T-helper 2 cell treated with Interferon-gamma antibody and Interleukin-4, amounts not matched to agents 5 μg/mL and 100 μg/mL, for 36 hours (primary cell): ENCODE data around the gene EDN1.
"Not testable (repeated sequence)": the region's sequence is repeated elsewhere in the genome, so short reads cannot be mapped to it uniquely, and the experiment has no call there.

ENCODE experiments used
- DNase-seq: peaks from one replicate; pipeline ENCODE4 v3.0.0; 2021; ENCODE audit warnings: low spot score
- H3K27ac Mint-ChIP-seq: one replicate; pipeline ENCODE4 v1.8.0; 2021; ENCODE audit warnings: mild to moderate bottlenecking, mixed read lengths
- H3K27me3 Mint-ChIP-seq: one replicate; pipeline ENCODE4 v1.8.0; 2021; ENCODE audit warnings: low read depth, mixed read lengths
- H3K36me3 Mint-ChIP-seq: one replicate; pipeline ENCODE4 v1.8.0; 2021; ENCODE audit warnings: low read depth, mixed read lengths
- H3K4me1 Mint-ChIP-seq: one replicate; pipeline ENCODE4 v1.8.0; 2021; ENCODE audit warnings: low read depth, mixed read lengths
- H3K4me3 Mint-ChIP-seq: one replicate; pipeline ENCODE4 v1.8.0; 2022; ENCODE audit warnings: mild to moderate bottlenecking, moderate library complexity, mixed read lengths
- H3K9me3 Mint-ChIP-seq: one replicate; pipeline ENCODE4 v1.8.0; 2021; ENCODE audit warnings: mixed read lengths

The EDN1 gene

GRCh38 chr6:12332750-12333079 lies 42.6 kb downstream of the EDN1 start:
- not testable (repeated sequence) for H3K4me3 Mint-ChIP-seq, DNase-seq, H3K9me3 Mint-ChIP-seq, H3K36me3 Mint-ChIP-seq, H3K27ac Mint-ChIP-seq, H3K27me3 Mint-ChIP-seq, H3K4me1 Mint-ChIP-seq

GRCh38 chr6:12333128-12333527 lies 43.0 kb downstream of the EDN1 start:
- Mint-ChIP-seq H3K36me3 (no peaks in the 10 kb centered on the region), H3K27me3 (peaks cover 3% of the 10 kb centered on the region), H3K27ac (no peak overlapping the region), H3K9me3 (no peaks in the 10 kb centered on the region), H3K4me3 (no peak overlapping the region), H3K4me1 (no peaks in the 10 kb centered on the region)
- DNase-seq, result no peak

- Mint-ChIP-seq H3K27me3 (peaks cover 3% of the 10 kb centered on the region), H3K4me1 (no peaks in the 10 kb centered on the region), H3K4me3 (no peak overlapping the region), H3K9me3 (no peaks in the 10 kb centered on the region), H3K27ac (no peak overlapping the region), H3K36me3 (no peaks in the 10 kb centered on the region)
- DNase-seq, result no peak
Observed at GRCh38 chr6:12334526-12335130, 44.5 kb downstream of the EDN1 start.

GRCh38 chr6:12335131-12335527 lies 45.0 kb downstream of the EDN1 start:
- Mint-ChIP-seq H3K27ac (no peak overlapping the region), H3K4me1 (no peaks in the 10 kb centered on the region), H3K9me3 (no peaks in the 10 kb centered on the region), H3K36me3 (no peaks in the 10 kb centered on the region), H3K4me3 (no peak overlapping the region), H3K27me3 (peaks cover 3% of the 10 kb centered on the region)
- DNase-seq, result no peak

- H3K4me3 Mint-ChIP-seq, result no peak overlapping the region
- H3K4me1 Mint-ChIP-seq, result no peaks in the 10 kb centered on the region
- no peak overlapping the region for H3K27ac Mint-ChIP-seq
- no peak for DNase-seq
- H3K9me3 Mint-ChIP-seq, result no peaks in the 10 kb centered on the region
- H3K27me3 Mint-ChIP-seq, result no peaks in the 10 kb centered on the region
- no peaks in the 10 kb centered on the region for H3K36me3 Mint-ChIP-seq
Observed at GRCh38 chr6:12335717-12336116, 45.6 kb downstream of the EDN1 start.

- Mint-ChIP-seq H3K4me1 (no peaks in the 10 kb centered on the region), H3K27me3 (no peaks in the 10 kb centered on the region), H3K27ac (no peak overlapping the region), H3K4me3 (no peak overlapping the region), H3K9me3 (no peaks in the 10 kb centered on the region), H3K36me3 (no peaks in the 10 kb centered on the region)
- no peak for DNase-seq
Observed at GRCh38 chr6:12336121-12336971, 46.2 kb downstream of the EDN1 start.

GRCh38 chr6:12339022-12339421 lies 48.9 kb downstream of the EDN1 start:
- H3K27me3 Mint-ChIP-seq, result peaks cover 5% of the 10 kb centered on the region
- no peaks in the 10 kb centered on the region for H3K4me1 Mint-ChIP-seq
- no peak for DNase-seq
- H3K4me3 Mint-ChIP-seq, result no peak overlapping the region
- H3K9me3 Mint-ChIP-seq, result no peaks in the 10 kb centered on the region
- H3K27ac Mint-ChIP-seq, result no peak overlapping the region
- H3K36me3 Mint-ChIP-seq, result no peaks in the 10 kb centered on the region

- no peaks in the 10 kb centered on the region for H3K4me1 Mint-ChIP-seq
- no peak overlapping the region for H3K27ac Mint-ChIP-seq
- no peaks in the 10 kb centered on the region for H3K9me3 Mint-ChIP-seq
- no peaks in the 10 kb centered on the region for H3K36me3 Mint-ChIP-seq
- H3K27me3 Mint-ChIP-seq, result peaks cover 5% of the 10 kb centered on the region
- no peak overlapping the region for H3K4me3 Mint-ChIP-seq
- DNase-seq, result no peak
Observed at GRCh38 chr6:12339808-12340487, 49.8 kb downstream of the EDN1 start.

- Mint-ChIP-seq H3K9me3 (no peaks in the 10 kb centered on the region), H3K4me3 (no peak overlapping the region), H3K27me3 (peaks cover 5% of the 10 kb centered on the region), H3K36me3 (no peaks in the 10 kb centered on the region), H3K4me1 (no peaks in the 10 kb centered on the region), H3K27ac (no peak overlapping the region)
- no peak for DNase-seq
Observed at GRCh38 chr6:12340488-12340818, 50.3 kb downstream of the EDN1 start.

GRCh38 chr6:12342664-12343063 lies 52.5 kb downstream of the EDN1 start:
- Mint-ChIP-seq H3K4me3 (no peak overlapping the region), H3K27ac (no peak overlapping the region), H3K36me3 (no peaks in the 10 kb centered on the region), H3K9me3 (no peaks in the 10 kb centered on the region), H3K4me1 (no peaks in the 10 kb centered on the region), H3K27me3 (peaks cover 5% of the 10 kb centered on the region)
- no peak for DNase-seq

GRCh38 chr6:12343122-12343439 lies 52.9 kb downstream of the EDN1 start:
- no peaks in the 10 kb centered on the region for H3K4me1 Mint-ChIP-seq
- H3K27me3 Mint-ChIP-seq, result peaks cover 5% of the 10 kb centered on the region
- no peaks in the 10 kb centered on the region for H3K36me3 Mint-ChIP-seq
- H3K9me3 Mint-ChIP-seq, result no peaks in the 10 kb centered on the region
- no peak overlapping the region for H3K27ac Mint-ChIP-seq
- no peak overlapping the region for H3K4me3 Mint-ChIP-seq
- no peak for DNase-seq

- Mint-ChIP-seq H3K27me3 (peaks cover 5% of the 10 kb centered on the region), H3K27ac (no peak overlapping the region)
- no peak for DNase-seq
Observed at GRCh38 chr6:12343440-12344162, 53.4 kb downstream of the EDN1 start.

GRCh38 chr6:12344296-12344695 lies 54.1 kb downstream of the EDN1 start:
- Mint-ChIP-seq H3K4me1 (no peaks in the 10 kb centered on the region), H3K4me3 (no peak overlapping the region), H3K36me3 (no peaks in the 10 kb centered on the region), H3K9me3 (no peaks in the 10 kb centered on the region), H3K27ac (no peak overlapping the region), H3K27me3 (peaks cover 5% of the 10 kb centered on the region)
- DNase-seq, result no peak

More at GRCh38 chr6:12343440-12344162, 53.4 kb downstream of the EDN1 start:
- no peak overlapping the region for H3K4me3 Mint-ChIP-seq
- H3K9me3 Mint-ChIP-seq, result no peaks in the 10 kb centered on the region
- H3K4me1 Mint-ChIP-seq, result no peaks in the 10 kb centered on the region
- H3K36me3 Mint-ChIP-seq, result no peaks in the 10 kb centered on the region
